BE2C (cell line): Measurements from ENCODE around the gene AMER2.

ENCODE experiments used
- DNase-seq: peaks from one replicate; pipeline ENCODE4 v3.0.0-alpha.2; 2020
- H3K27me3 ChIP-seq: fragments of 250-450 bp; sonication (Bioruptor Pico); 2 replicates; pipeline ENCODE4 v1.5.1; 2020; ENCODE audit warnings: mild to moderate bottlenecking
- H3K36me3 ChIP-seq: fragments of 250-450 bp; sonication (Bioruptor Pico); 2 replicates; pipeline ENCODE4 v1.5.1; 2020; ENCODE audit warnings: mild to moderate bottlenecking
- H3K4me1 ChIP-seq: fragments of 250-450 bp; sonication (Bioruptor Pico); 2 replicates; pipeline ENCODE4 v1.5.1; 2020
- H3K4me3 ChIP-seq: 2 replicates; pipeline ENCODE4 v1.5.1; 2011; ENCODE audit warnings: low read depth, low read length
- H3K9me3 ChIP-seq: fragments of 250-450 bp; sonication (Bioruptor Pico); 2 replicates; pipeline ENCODE4 v1.5.1; 2020
- CTCF ChIP-seq: IDR thresholded peaks from 2 replicates; pipeline ENCODE4 v1.5.1; 2012; ENCODE audit warnings: mild to moderate bottlenecking, low read depth, low read length

The AMER2 gene

DNA sequence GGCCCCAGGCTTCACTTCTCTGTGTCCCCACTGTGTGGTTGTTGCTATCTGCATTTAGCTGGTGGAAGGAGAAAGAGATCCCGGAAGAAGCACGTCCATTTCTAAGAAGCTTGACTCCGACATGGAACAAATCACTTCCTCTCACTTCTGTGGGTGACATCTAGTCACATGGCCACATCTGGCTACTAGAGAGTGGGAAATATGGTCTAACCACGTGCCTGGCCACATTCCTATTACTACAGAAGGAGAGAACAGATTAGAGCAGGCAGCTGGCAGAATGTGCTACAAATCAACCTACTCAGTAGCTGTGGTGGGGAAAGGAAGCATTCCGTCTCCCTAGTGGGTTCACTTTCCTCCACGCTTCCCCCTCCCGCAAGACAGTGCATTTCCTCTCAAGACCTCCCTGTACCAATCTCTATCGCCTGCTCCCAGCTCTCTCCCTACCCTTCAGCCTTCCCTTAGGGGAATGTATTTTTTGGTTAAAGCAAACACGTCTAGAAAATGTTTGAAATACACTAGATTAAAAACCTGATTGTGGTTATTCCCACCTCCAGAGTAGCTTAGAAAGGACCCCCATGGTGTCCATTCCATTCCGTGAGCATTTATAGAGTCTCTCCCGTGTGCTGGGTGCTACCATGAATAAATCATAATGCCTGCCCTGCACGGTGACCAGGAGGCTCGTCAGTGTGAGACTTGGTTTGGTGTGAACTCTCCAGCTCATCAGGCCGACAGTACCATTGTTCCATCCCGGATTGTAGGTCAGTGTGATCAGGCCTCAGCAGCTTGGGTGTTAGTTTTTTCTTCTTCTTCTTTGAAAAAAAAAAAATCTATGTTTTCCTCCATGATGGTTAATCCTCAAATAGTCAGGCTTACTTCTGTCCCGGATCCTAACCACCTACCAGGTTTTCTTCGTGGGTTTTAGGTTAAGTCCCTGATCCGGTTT lies 8.0 kb upstream of the AMER2 start:
- peaks cover 7% of the 10 kb centered on the region; the same call in 1 of the 2 replicates for H3K27me3 ChIP-seq
- H3K4me3 ChIP-seq = no peak overlapping the region
- no peak for DNase-seq
- no peaks in the 10 kb centered on the region for H3K9me3 ChIP-seq
- no peaks in the 10 kb centered on the region for H3K36me3 ChIP-seq
- no peak for TF ChIP-seq CTCF
- no peaks in the 10 kb centered on the region for H3K4me1 ChIP-seq

DNA sequence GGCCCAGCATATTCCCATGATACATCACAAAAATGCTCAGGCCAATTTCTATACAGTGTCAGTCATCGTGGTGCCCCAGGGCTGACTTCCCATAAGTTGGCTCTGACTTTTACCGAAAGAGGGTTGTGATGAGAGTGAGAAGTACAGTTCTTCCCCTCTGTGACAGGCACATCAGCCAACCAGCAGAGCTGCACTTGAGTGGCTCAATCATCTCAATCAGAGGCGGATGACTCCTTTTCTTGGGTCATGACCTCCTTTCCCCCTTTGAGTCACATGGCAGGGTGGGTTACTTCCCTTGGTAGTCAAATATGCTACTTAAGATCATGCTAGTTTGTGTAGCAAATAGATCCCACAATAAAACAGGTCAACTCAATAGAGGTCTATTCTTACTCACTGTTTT lies 6.9 kb upstream of the AMER2 start:
- DNase-seq = no peak
- no peak for TF ChIP-seq CTCF
- Histone ChIP-seq H3K27me3 (peaks cover 7% of the 10 kb centered on the region; the same call in 1 of the 2 replicates), H3K9me3 (no peaks in the 10 kb centered on the region), H3K36me3 (no peaks in the 10 kb centered on the region), H3K4me3 (no peak overlapping the region), H3K4me1 (no peaks in the 10 kb centered on the region)

GRCh38 chr13:25178070-25178469 lies 6.0 kb upstream of the AMER2 start:
- DNase-seq = no peak
- Histone ChIP-seq H3K4me1 (no peaks in the 10 kb centered on the region), H3K27me3 (peaks cover 15% of the 10 kb centered on the region), H3K9me3 (no peaks in the 10 kb centered on the region), H3K4me3 (no peak overlapping the region), H3K36me3 (no peaks in the 10 kb centered on the region)
- no peak for TF ChIP-seq CTCF

DNA sequence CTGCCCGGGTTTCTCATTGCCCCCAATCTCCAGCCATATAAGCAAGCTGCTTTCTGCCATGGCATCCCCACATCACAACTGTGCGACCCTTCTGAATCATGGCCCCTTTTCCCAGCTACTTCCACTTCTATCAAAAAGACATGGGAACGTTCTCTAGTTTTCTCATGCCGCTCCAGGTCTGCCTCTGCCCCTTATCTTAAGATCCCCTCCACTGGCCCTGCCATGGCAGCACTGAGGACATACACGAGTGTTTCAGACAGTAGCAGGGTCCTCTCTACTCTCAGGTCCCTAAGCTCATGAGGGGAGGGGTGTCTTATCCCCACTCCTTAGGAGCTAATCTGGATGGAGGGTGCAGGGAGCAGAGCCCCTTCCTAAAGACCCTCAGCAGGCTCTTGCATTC lies 5.5 kb upstream of the AMER2 start:
- H3K4me1 ChIP-seq = no peaks in the 10 kb centered on the region
- TF ChIP-seq CTCF = no peak
- peaks cover 18% of the 10 kb centered on the region for H3K27me3 ChIP-seq
- no peak for DNase-seq
- H3K9me3 ChIP-seq = no peaks in the 10 kb centered on the region
- H3K4me3 ChIP-seq = no peak overlapping the region
- H3K36me3 ChIP-seq = no peaks in the 10 kb centered on the region

DNA sequence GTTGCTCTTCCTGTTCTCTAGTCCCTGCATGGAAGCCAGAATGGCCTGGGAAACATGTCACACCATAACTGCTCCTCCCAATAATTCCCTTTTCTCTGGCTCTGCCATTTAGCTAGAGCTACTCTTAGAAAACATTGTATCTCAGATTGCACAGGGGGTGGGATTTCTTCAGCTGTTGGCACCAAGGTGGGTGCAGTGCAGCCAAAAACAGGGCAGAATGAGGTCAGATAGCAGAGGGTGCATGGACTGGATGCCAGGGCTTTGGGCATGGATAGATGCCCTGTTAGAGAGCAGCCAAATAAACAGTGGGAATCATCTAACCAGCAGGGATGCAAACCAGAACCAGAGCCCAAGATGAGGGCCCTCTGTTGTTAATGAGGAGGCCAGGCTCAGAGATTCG lies 4.9 kb upstream of the AMER2 start:
- H3K9me3 ChIP-seq = no peaks in the 10 kb centered on the region
- H3K27me3 ChIP-seq = peaks cover 23% of the 10 kb centered on the region
- no peak overlapping the region for H3K4me3 ChIP-seq
- no peaks in the 10 kb centered on the region for H3K4me1 ChIP-seq
- no peaks in the 10 kb centered on the region for H3K36me3 ChIP-seq
- TF ChIP-seq CTCF = no peak
- no peak for DNase-seq

DNA sequence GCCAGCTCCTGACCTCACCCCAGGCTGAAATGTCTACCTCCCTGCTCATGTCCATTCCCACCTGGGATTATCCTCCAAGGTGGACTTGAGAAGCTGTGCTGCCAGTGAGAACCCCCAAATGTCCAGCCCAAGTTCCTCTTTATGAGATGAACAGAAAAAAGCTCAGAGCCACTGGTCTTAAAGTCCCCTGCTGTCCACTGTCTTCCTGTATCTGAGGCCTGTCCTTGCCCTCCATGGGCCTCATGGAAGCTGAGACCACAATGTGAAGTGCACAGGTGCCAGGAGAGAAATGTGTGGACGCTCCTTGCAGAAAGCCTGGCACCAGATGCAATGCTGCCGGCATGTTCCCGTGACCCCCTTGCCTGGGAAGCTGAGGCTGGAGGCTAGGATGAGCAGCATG lies 3.3 kb upstream of the AMER2 start:
- H3K4me3 ChIP-seq = no peak overlapping the region
- TF ChIP-seq CTCF = no peak
- no peaks in the 10 kb centered on the region for H3K36me3 ChIP-seq
- DNase-seq = no peak
- H3K9me3 ChIP-seq = no peaks in the 10 kb centered on the region
- peaks cover 36% of the 10 kb centered on the region for H3K27me3 ChIP-seq
- no peaks in the 10 kb centered on the region for H3K4me1 ChIP-seq
